K562 (cell line): ENCODE results near the gene ANK3. TPM values are rescaled to one million over a fixed set of nuclear protein-coding genes. Genes with fewer than 3 reads are reported as not detected.

Source experiments
- ARID1B ChIP-seq: fragments of 450-650 bp; IDR thresholded peaks from 2 replicates; pipeline ENCODE4 v1.6.1; 2016; ENCODE audit warnings: antibody characterized with exemption, mild to moderate bottlenecking, inconsistent platforms
- GATAD2A ChIP-seq: fragments of 450-650 bp; IDR thresholded peaks from 2 replicates; pipeline ENCODE4 v1.6.1; 2017
- MAFG ChIP-seq: fragments of 450-650 bp; conservative IDR thresholded peaks from 2 replicates; pipeline ENCODE4 v1.6.1; 2016; ENCODE audit warnings: missing genetic modification characterization, missing compliant biosample characterization
- MAFK ChIP-seq: IDR thresholded peaks from 2 replicates; pipeline ENCODE4 v1.6.1; 2011; ENCODE audit warnings: low read length, improper control_type of control experiment
- MAZ ChIP-seq, 2 experiments: fragments of 450-650 bp in 1 of 2; sonication (generic) in 1 of 2; formaldehyde crosslinking; IDR thresholded peaks in 1 of 2; conservative IDR thresholded peaks in 1 of 2; 2 replicates each; pipeline versions ENCODE4 v1.4.0 to v1.5.0; 2020; ENCODE audit warnings: mild to moderate bottlenecking in 1 of 2, missing genetic modification reagents in 1 of 2
- RAD51 ChIP-seq: fragments of 450-650 bp; IDR thresholded peaks from 2 replicates; pipeline ENCODE4 v1.7.1; 2016; ENCODE audit warnings: low read depth, mild to moderate bottlenecking, borderline replicate concordance
- SIRT6 ChIP-seq: IDR thresholded peaks from one replicate; pipeline ENCODE4 v1.6.1; 2012; ENCODE audit warnings: low read depth, mild to moderate bottlenecking, control low read depth, inconsistent platforms, low read length, moderate library complexity
- SMAD3 ChIP-seq: fragments of 450-650 bp; formaldehyde crosslinking; conservative IDR thresholded peaks from 2 replicates; pipeline ENCODE4 v1.4.0; 2020; ENCODE audit warnings: mild to moderate bottlenecking
- SMARCA4 ChIP-seq: fragments of 450-650 bp; IDR thresholded peaks from 2 replicates; pipeline ENCODE4 v1.6.1; 2016
- SRF ChIP-seq, 2 experiments: fragments of 250-450, 450-650 bp in 1 of 2; sonication (Bioruptor Pico) in 1 of 2; sonication (generic) in 1 of 2; formaldehyde crosslinking; IDR thresholded peaks; 2 replicates each; pipeline versions ENCODE4 v1.5.0 to v1.5.1; 2020 to 2022; ENCODE audit warnings: mild to moderate bottlenecking in 1 of 2, missing genetic modification reagents in 1 of 2
- ZNF316 ChIP-seq: fragments of 450-650 bp; IDR thresholded peaks from 2 replicates; pipeline ENCODE4 v1.6.1; 2016
- ZNF695 ChIP-seq: fragments of 450-650 bp; formaldehyde crosslinking; IDR thresholded peaks from 2 replicates; pipeline ENCODE4 v1.4.0; 2020; ENCODE audit warnings: mild to moderate bottlenecking, moderate library complexity
- ZNF707 ChIP-seq: fragments of 250-450 bp; sonication (Bioruptor Pico); conservative IDR thresholded peaks from 2 replicates; pipeline ENCODE4 v1.8.0; 2022; ENCODE audit warnings: inconsistent platforms, mild to moderate bottlenecking, moderate library complexity
- polyA plus RNA-seq, 8 experiments: library from polyadenylated mRNA; depleted of rRNA in 4 of 8; stranded (reverse) in 5 of 8; unstranded in 3 of 8; fragments of >200 nt; fragmentation: Nextera tagmentation in 2 of 8; fragmentation: Illumina TruSeq in 1 of 8; extraction: Ambion mirVana in 2 of 8; extraction: Trizol in 1 of 8; gene quantifications; 2 replicates each; pipeline versions ENCODE4 v1.2.1 to v1.2.3, GENCODE V29; 2011 to 2014; ENCODE audit warnings: inconsistent platforms in 1 of 8, missing spikeins in 1 of 8
- total RNA-seq, 7 experiments: library from RNA; depleted of rRNA in 6 of 7; stranded (reverse); fragments of >200 nt in 6 of 7; fragmentation: Illumina TruSeq in 2 of 7; extraction: Trizol in 2 of 7; gene quantifications; 2 replicates each; pipeline versions ENCODE4 v1.2.1 to v1.2.3, GENCODE V29; 2011 to 2021; ENCODE audit warnings: low replicate concordance in 1 of 7
- TF ChIP-seq, protein P1 (sequence below), 2 experiments: IDR thresholded peaks in 1 of 2; conservative IDR thresholded peaks in 1 of 2; 2 replicates each; pipeline ENCODE4 v1.6.1; 2016; ENCODE audit warnings: low read depth in 2 of 2, mild to moderate bottlenecking in 1 of 2, missing compliant biosample characterization in 1 of 2, missing genetic modification characterization in 1 of 2, moderate library complexity in 1 of 2
- TF ChIP-seq, protein P2 (sequence below): sonication (generic); formaldehyde crosslinking; IDR thresholded peaks from 2 replicates; pipeline ENCODE4 v1.8.0; 2023; ENCODE audit warnings: missing genetic modification reagents, mild to moderate bottlenecking, borderline replicate concordance
- TF ChIP-seq, protein P3 (sequence below): IDR thresholded peaks from 2 replicates; pipeline ENCODE4 v1.6.1; 2012; ENCODE audit warnings: low read depth, low read length, improper control_type of control experiment, borderline replicate concordance
- TF ChIP-seq, protein P4 (sequence below): fragments of 450-650 bp; IDR thresholded peaks from 2 replicates; pipeline ENCODE4 v1.6.1; 2016; ENCODE audit warnings: mild to moderate bottlenecking

ANK3 gene
- total and polyA plus RNA-seq, 9 of the 15 experiments (the other 6 are each of a cell fraction or from before 2014, with no cell fraction given): 10.0 to 32.3 (median 17.9) TPM

DNA sequence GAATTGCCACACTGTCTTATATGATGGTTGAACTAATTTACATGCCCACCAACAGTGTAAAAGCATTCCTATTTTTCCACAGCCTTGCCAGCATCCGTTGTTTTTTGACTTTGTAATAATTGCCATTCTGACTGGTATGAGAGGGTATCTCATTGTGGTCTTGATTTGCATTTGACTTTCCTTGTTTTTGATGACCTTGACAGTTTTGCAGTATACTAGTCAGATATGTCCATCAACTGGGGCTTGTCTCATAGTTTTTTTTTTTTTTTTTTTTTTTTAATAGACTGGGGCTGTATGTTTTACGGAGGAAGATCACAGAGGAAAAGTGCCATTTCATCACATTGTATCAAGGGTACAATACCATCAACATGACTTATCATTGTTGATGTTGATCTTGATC lies 220.6 kb downstream of the ANK3 start (continued):
- TF ChIP-seq MAFG (tag): peak; percentile 69
- TF ChIP-seq, protein P1, sequence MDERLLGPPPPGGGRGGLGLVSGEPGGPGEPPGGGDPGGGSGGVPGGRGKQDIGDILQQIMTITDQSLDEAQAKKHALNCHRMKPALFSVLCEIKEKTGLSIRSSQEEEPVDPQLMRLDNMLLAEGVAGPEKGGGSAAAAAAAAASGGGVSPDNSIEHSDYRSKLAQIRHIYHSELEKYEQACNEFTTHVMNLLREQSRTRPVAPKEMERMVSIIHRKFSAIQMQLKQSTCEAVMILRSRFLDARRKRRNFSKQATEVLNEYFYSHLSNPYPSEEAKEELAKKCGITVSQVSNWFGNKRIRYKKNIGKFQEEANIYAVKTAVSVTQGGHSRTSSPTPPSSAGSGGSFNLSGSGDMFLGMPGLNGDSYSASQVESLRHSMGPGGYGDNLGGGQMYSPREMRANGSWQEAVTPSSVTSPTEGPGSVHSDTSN (CRISPR knock-in tag; IDR thresholded peaks at IDR 0.05; ENCODE audit: low read depth): no peak
- TF ChIP-seq, protein P1 (tag; conservative IDR thresholded peaks at IDR 0.05; ENCODE audit: low read depth): no peak
- peak; percentile 42; the same call in 1 of the 2 replicates for TF ChIP-seq MAFK
- TF ChIP-seq ZNF695 (CRISPR knock-in tag): no peak
- TF ChIP-seq, protein P2, sequence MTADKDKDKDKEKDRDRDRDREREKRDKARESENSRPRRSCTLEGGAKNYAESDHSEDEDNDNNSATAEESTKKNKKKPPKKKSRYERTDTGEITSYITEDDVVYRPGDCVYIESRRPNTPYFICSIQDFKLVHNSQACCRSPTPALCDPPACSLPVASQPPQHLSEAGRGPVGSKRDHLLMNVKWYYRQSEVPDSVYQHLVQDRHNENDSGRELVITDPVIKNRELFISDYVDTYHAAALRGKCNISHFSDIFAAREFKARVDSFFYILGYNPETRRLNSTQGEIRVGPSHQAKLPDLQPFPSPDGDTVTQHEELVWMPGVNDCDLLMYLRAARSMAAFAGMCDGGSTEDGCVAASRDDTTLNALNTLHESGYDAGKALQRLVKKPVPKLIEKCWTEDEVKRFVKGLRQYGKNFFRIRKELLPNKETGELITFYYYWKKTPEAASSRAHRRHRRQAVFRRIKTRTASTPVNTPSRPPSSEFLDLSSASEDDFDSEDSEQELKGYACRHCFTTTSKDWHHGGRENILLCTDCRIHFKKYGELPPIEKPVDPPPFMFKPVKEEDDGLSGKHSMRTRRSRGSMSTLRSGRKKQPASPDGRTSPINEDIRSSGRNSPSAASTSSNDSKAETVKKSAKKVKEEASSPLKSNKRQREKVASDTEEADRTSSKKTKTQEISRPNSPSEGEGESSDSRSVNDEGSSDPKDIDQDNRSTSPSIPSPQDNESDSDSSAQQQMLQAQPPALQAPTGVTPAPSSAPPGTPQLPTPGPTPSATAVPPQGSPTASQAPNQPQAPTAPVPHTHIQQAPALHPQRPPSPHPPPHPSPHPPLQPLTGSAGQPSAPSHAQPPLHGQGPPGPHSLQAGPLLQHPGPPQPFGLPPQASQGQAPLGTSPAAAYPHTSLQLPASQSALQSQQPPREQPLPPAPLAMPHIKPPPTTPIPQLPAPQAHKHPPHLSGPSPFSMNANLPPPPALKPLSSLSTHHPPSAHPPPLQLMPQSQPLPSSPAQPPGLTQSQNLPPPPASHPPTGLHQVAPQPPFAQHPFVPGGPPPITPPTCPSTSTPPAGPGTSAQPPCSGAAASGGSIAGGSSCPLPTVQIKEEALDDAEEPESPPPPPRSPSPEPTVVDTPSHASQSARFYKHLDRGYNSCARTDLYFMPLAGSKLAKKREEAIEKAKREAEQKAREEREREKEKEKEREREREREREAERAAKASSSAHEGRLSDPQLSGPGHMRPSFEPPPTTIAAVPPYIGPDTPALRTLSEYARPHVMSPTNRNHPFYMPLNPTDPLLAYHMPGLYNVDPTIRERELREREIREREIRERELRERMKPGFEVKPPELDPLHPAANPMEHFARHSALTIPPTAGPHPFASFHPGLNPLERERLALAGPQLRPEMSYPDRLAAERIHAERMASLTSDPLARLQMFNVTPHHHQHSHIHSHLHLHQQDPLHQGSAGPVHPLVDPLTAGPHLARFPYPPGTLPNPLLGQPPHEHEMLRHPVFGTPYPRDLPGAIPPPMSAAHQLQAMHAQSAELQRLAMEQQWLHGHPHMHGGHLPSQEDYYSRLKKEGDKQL (CRISPR knock-in tag): no peak
- TF ChIP-seq GATAD2A: no peak
- no peak for TF ChIP-seq SMAD3
- no peak for TF ChIP-seq ZNF707 (CRISPR knock-in tag)
- no peak for TF ChIP-seq RAD51
- TF ChIP-seq, protein P3, sequence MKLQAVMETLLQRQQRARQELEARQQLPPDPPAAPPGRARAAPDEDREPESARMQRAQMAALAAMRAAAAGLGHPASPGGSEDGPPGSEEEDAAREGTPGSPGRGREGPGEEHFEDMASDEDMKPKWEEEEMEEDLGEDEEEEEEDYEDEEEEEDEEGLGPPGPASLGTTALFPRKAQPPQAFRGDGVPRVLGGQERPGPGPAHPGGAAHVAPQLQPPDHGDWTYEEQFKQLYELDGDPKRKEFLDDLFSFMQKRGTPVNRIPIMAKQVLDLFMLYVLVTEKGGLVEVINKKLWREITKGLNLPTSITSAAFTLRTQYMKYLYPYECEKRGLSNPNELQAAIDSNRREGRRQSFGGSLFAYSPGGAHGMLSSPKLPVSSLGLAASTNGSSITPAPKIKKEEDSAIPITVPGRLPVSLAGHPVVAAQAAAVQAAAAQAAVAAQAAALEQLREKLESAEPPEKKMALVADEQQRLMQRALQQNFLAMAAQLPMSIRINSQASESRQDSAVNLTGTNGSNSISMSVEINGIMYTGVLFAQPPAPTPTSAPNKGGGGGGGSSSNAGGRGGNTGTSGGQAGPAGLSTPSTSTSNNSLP: no peak
- TF ChIP-seq SRF (CRISPR knock-in tag; IDR thresholded peaks at IDR 0.05): no peak
- TF ChIP-seq, protein P4, sequence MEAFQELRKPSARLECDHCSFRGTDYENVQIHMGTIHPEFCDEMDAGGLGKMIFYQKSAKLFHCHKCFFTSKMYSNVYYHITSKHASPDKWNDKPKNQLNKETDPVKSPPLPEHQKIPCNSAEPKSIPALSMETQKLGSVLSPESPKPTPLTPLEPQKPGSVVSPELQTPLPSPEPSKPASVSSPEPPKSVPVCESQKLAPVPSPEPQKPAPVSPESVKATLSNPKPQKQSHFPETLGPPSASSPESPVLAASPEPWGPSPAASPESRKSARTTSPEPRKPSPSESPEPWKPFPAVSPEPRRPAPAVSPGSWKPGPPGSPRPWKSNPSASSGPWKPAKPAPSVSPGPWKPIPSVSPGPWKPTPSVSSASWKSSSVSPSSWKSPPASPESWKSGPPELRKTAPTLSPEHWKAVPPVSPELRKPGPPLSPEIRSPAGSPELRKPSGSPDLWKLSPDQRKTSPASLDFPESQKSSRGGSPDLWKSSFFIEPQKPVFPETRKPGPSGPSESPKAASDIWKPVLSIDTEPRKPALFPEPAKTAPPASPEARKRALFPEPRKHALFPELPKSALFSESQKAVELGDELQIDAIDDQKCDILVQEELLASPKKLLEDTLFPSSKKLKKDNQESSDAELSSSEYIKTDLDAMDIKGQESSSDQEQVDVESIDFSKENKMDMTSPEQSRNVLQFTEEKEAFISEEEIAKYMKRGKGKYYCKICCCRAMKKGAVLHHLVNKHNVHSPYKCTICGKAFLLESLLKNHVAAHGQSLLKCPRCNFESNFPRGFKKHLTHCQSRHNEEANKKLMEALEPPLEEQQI: no peak
- TF ChIP-seq ARID1B: no peak
- TF ChIP-seq ZNF316: peak; percentile 93
- TF ChIP-seq SMARCA4: no peak
- no peak for TF ChIP-seq MAZ (CRISPR knock-in tag; conservative IDR thresholded peaks at IDR 0.05 in 1 of 2, IDR thresholded peaks at IDR 0.05 in 1 of 2)
- TF ChIP-seq SIRT6: no peak
